ENCODE data around the gene SDCCAG8.

Gene SDCCAG8

DNA sequence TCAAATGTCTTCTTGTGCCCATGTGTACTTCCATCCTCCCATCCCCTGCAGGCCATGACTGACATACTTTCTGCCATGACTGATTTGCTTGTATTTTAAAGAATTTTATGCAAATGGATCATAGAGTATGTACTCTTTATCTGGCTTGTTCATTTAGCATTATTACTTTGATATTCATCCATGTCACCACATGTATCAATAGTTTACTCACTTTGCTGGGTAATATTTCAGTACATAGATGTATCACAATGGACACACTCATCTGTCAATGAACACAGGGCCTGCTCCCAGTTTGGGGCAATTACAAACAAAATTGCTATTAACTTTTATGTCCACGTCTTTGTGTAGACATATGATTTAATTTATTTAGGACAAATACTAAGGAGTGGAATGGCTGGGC is 259.1 kb downstream of the SDCCAG8 start:
- Histone ChIP-seq H2AFZ (ENCODE audit: low read depth) (no peak overlapping the region), H3K27ac (no peak overlapping the region), H3K79me2 (ENCODE audit: insufficient read depth, low read depth) (no peaks in the 10 kb centered on the region), H3K4me2 (peak overlapping the region; percentile 43), H3K36me3 (ENCODE audit: insufficient read depth) (no peaks in the 10 kb centered on the region), H4K20me1 (ENCODE audit: insufficient read depth) (no peaks in the 10 kb centered on the region; the same call in 1 of the 2 replicates), H3K27me3 (ENCODE audit: insufficient read depth, low read depth) (no peaks in the 10 kb centered on the region), H3K9ac (no peak overlapping the region), H3K4me1 (ENCODE audit: low read depth, poor library complexity, severe bottlenecking) (peaks cover 30% of the 10 kb centered on the region), H3K4me3 (IDR thresholded peaks at IDR 0.05; ENCODE audit: insufficient read depth, low read depth, low read length) (no peak overlapping the region)
- TF ChIP-seq, protein P1, sequence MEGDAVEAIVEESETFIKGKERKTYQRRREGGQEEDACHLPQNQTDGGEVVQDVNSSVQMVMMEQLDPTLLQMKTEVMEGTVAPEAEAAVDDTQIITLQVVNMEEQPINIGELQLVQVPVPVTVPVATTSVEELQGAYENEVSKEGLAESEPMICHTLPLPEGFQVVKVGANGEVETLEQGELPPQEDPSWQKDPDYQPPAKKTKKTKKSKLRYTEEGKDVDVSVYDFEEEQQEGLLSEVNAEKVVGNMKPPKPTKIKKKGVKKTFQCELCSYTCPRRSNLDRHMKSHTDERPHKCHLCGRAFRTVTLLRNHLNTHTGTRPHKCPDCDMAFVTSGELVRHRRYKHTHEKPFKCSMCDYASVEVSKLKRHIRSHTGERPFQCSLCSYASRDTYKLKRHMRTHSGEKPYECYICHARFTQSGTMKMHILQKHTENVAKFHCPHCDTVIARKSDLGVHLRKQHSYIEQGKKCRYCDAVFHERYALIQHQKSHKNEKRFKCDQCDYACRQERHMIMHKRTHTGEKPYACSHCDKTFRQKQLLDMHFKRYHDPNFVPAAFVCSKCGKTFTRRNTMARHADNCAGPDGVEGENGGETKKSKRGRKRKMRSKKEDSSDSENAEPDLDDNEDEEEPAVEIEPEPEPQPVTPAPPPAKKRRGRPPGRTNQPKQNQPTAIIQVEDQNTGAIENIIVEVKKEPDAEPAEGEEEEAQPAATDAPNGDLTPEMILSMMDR (conservative IDR thresholded peaks at IDR 0.05; ENCODE audit: low read depth, low read length), result no peak

DNA sequence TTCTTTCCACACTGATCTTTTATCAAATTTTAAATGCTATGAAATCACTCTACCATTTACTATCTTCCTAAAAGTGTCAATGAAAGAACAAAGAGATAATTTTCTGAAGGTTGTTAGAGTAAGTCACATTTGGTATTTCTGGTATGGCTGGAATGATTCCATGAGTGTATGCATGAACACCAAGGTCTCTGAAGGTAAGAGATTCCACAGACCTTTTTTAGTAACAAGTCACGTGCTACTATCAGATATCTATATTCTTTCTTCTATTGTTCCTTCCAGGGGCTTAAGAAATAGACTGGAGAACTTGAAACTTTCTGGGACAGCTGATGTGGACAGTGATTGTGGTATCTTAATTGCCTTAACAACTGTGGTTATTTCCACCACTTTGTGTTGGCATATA is 265.0 kb downstream of the SDCCAG8 start:
- Histone ChIP-seq H3K4me1 (ENCODE audit: low read depth, poor library complexity, severe bottlenecking) (peaks cover 8% of the 10 kb centered on the region), H3K27ac (no peak overlapping the region), H3K36me3 (ENCODE audit: insufficient read depth) (no peaks in the 10 kb centered on the region), H3K27me3 (ENCODE audit: insufficient read depth, low read depth) (no peaks in the 10 kb centered on the region), H3K9ac (no peak overlapping the region), H3K4me2 (no peak overlapping the region), H3K79me2 (ENCODE audit: insufficient read depth, low read depth) (no peaks in the 10 kb centered on the region), H2AFZ (ENCODE audit: low read depth) (no peak overlapping the region), H4K20me1 (ENCODE audit: insufficient read depth) (no peaks in the 10 kb centered on the region), H3K4me3 (IDR thresholded peaks at IDR 0.05; ENCODE audit: insufficient read depth, low read depth, low read length) (no peak overlapping the region)
- TF ChIP-seq, protein P1 (conservative IDR thresholded peaks at IDR 0.05; ENCODE audit: low read depth, low read length), result no peak

DNA sequence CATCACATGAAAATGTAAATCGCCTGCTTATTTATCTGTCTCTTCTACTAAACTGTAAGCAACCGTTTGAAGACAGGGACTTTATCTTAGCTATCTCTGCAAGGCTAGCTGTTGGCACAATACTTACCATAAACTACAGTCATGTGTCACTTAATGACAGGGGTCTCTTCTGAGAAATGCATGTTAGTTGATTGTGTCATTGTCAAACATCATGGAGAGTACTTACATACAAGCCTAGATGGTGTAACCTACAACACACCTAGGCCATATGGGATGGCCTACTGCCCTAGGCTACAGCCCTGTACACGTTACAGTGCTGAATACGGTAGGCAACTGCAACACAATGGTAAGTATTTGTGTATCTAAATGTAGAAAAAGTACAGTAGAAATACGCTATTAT is 267.9 kb downstream of the SDCCAG8 start:
- Histone ChIP-seq H3K27me3 (ENCODE audit: insufficient read depth, low read depth) (no peaks in the 10 kb centered on the region), H3K4me2 (no peak overlapping the region), H3K4me3 (IDR thresholded peaks at IDR 0.05; ENCODE audit: insufficient read depth, low read depth, low read length) (no peak overlapping the region), H3K36me3 (ENCODE audit: insufficient read depth) (no peaks in the 10 kb centered on the region), H4K20me1 (ENCODE audit: insufficient read depth) (no peaks in the 10 kb centered on the region), H3K27ac (no peak overlapping the region), H2AFZ (ENCODE audit: low read depth) (no peak overlapping the region), H3K79me2 (ENCODE audit: insufficient read depth, low read depth) (no peaks in the 10 kb centered on the region), H3K4me1 (ENCODE audit: low read depth, poor library complexity, severe bottlenecking) (peaks cover 5% of the 10 kb centered on the region), H3K9ac (no peak overlapping the region)
- TF ChIP-seq, protein P1 (conservative IDR thresholded peaks at IDR 0.05; ENCODE audit: low read depth, low read length), result no peak

DNA sequence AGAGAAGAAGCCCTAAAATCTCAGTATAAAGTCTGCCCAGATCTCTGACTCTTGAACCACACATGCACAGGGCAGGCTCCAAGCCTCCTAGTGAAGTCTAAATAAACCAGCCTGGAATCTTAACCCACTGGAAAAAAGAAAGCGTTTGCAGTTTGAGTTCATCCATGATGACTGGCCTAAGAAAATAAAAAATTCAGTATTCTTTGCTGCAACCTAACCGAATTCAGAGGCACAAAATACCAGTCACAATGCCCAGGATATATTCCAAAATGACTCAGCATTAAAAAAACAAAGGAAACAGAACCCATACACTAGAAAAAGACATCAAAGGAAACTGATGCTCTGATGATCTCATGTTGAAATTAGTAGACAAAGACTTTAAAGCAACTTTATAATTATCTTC is 269.2 kb downstream of the SDCCAG8 start:
- no peak overlapping the region for H2AFZ ChIP-seq (ENCODE audit: low read depth)
- H3K4me2 ChIP-seq, result no peak overlapping the region
- H3K4me1 ChIP-seq (ENCODE audit: low read depth, poor library complexity, severe bottlenecking), result peaks cover 5% of the 10 kb centered on the region
- H3K36me3 ChIP-seq (ENCODE audit: insufficient read depth), result no peaks in the 10 kb centered on the region
- no peak overlapping the region for H3K4me3 ChIP-seq (IDR thresholded peaks at IDR 0.05; ENCODE audit: insufficient read depth, low read depth, low read length)
- H3K79me2 ChIP-seq (ENCODE audit: insufficient read depth, low read depth), result no peaks in the 10 kb centered on the region
- H3K27me3 ChIP-seq (ENCODE audit: insufficient read depth, low read depth), result no peaks in the 10 kb centered on the region
- no peak overlapping the region for H3K9ac ChIP-seq
- no peaks in the 10 kb centered on the region for H4K20me1 ChIP-seq (ENCODE audit: insufficient read depth)
- TF ChIP-seq, protein P1 (conservative IDR thresholded peaks at IDR 0.05; ENCODE audit: low read depth, low read length), result no peak
- H3K27ac ChIP-seq, result no peak overlapping the region

All from KMS-11 (cell line).